Colonic mucosa (tissue), 4 donors: Measurements from ENCODE around the gene PRDX5. TPM values are rescaled to one million over a fixed set of nuclear protein-coding genes. Genes with fewer than 3 reads are reported as not detected.
A peak's percentile ranks its signal among the peaks of the same experiment; 100 is the strongest.

ENCODE experiments used
- DNase-seq: peaks from one replicate; pipeline ENCODE4 v3.0.0-alpha.2; 2020
- H3K27ac ChIP-seq: fragments of 200-600 bp; one replicate; pipeline ENCODE4 v1.8.0; 2021
- H3K27me3 ChIP-seq: fragments of 200-600 bp; one replicate; pipeline ENCODE4 v1.8.0; 2021
- H3K36me3 ChIP-seq: fragments of 200-600 bp; one replicate; pipeline ENCODE4 v1.8.0; 2021
- H3K4me1 ChIP-seq: fragments of 200-600 bp; one replicate; pipeline ENCODE4 v1.8.0; 2021; ENCODE audit warnings: mild to moderate bottlenecking
- H3K4me3 ChIP-seq: fragments of 200-600 bp; one replicate; pipeline ENCODE4 v1.8.0; 2021
- H3K9ac ChIP-seq, 2 donors: one replicate each; pipeline ENCODE4 v1.7.0; 2013; ENCODE audit warnings: control low read depth in 2 of 2, low read depth in 2 of 2, low read length in 2 of 2
- H3K9me3 ChIP-seq: fragments of 200-600 bp; one replicate; pipeline ENCODE4 v1.8.0; 2021
- CTCF ChIP-seq: fragments of 200-600 bp; IDR thresholded peaks from one replicate; pipeline ENCODE4 v1.8.0; 2022; ENCODE audit warnings: antibody characterized with exemption, mild to moderate bottlenecking
- intact Hi-C: fragments of 100-400 bp; cut with DNase I; formaldehyde crosslinking; loops from one replicate; pipeline ENCODE4 v1.14.1; 2022
- total RNA-seq, 2 donors: library from RNA; stranded (reverse); fragmentation: NEBNext Ultra II Directional in 1 of 2; extraction: Animal tissue kit (Norgen Biotek cat#: 25700) in 1 of 2; gene quantifications; one replicate each; pipeline ENCODE4 v1.2.1, GENCODE V29; 2021
- donor health status: healthy.
- donor health status: DM: no; HTN: no; CAD: no.
- donor health status: DM: no; HTN: no; CAD: no.

The PRDX5 gene
- 100 to 1,000 TPM; 301 to 425 TPM for total RNA-seq

- Histone ChIP-seq H3K4me3 (peak within 1 kb of the TSS; percentile 76), H3K36me3 (no peaks in the 10 kb centered on the region), H3K4me1 (peaks cover 22% of the 10 kb centered on the region), H3K27me3 (no peaks in the 10 kb centered on the region), H3K9me3 (no peaks in the 10 kb centered on the region), H3K27ac (peak within 1 kb of the TSS; percentile 99), H3K9ac (peak within 1 kb of the TSS; percentile 87 to 97)
- peak; percentile 24 for TF ChIP-seq CTCF
- DNase-seq: peak; percentile 96
- intact Hi-C loops: loop anchor here (5.0 kb wide), 1 partner anchor 39 kb away; the partner anchor contains the start of gene RPS6KA4
Observed at GRCh38 chr11:64317961-64318765, at the start of gene PRDX5. Gene PRDX5, plus strand, starts transcription at chr11:64318121. Its CDS starts 95 bp downstream, at chr11:64318216.

GRCh38 chr11:64268893-64269539 lies 48.9 kb upstream of the PRDX5 start:
- Histone ChIP-seq H3K9me3 (no peaks in the 10 kb centered on the region), H3K4me3 (peak overlapping the region; percentile 67), H3K9ac (peak overlapping the region; percentile 80 to 94), H3K4me1 (peaks cover 27% of the 10 kb centered on the region), H3K27ac (peak overlapping the region; percentile 98), H3K36me3 (peaks cover 16% of the 10 kb centered on the region), H3K27me3 (no peaks in the 10 kb centered on the region)
- TF ChIP-seq CTCF: no peak
- intact Hi-C loops: loop anchor here (2.0 kb wide), 1 partner anchor 34 kb away; no protein-coding TSS in a partner anchor
- DNase-seq: peak; percentile 71

GRCh38 chr11:64269540-64270220 lies 48.2 kb upstream of the PRDX5 start:
- H3K9ac ChIP-seq: peak overlapping the region; percentile 80 to 94
- peaks cover 10% of the 10 kb centered on the region for H3K36me3 ChIP-seq
- peak overlapping the region; percentile 98 for H3K27ac ChIP-seq
- peak overlapping the region; percentile 67 for H3K4me3 ChIP-seq
- H3K9me3 ChIP-seq: no peaks in the 10 kb centered on the region
- DNase-seq: peak; percentile 97
- no peak for TF ChIP-seq CTCF
- intact Hi-C loops: loop anchor here (2.0 kb wide), 1 partner anchor 33 kb away; no protein-coding TSS in a partner anchor
- no peaks in the 10 kb centered on the region for H3K27me3 ChIP-seq
- H3K4me1 ChIP-seq: peaks cover 27% of the 10 kb centered on the region

- DNase-seq: no peak
- Histone ChIP-seq H3K9me3 (no peaks in the 10 kb centered on the region), H3K4me1 (peaks cover 11% of the 10 kb centered on the region), H3K36me3 (no peaks in the 10 kb centered on the region), H3K27ac (no peak overlapping the region), H3K9ac (no peak overlapping the region), H3K4me3 (no peak overlapping the region), H3K27me3 (no peaks in the 10 kb centered on the region)
- intact Hi-C loops: no loop called here
- TF ChIP-seq CTCF: no peak
Observed at GRCh38 chr11:64275031-64275800, 42.7 kb upstream of the PRDX5 start.

GRCh38 chr11:64275841-64276240 lies 42.1 kb upstream of the PRDX5 start:
- H3K27ac ChIP-seq: no peak overlapping the region
- intact Hi-C loops: no loop called here
- no peaks in the 10 kb centered on the region for H3K9me3 ChIP-seq
- TF ChIP-seq CTCF: no peak
- H3K4me1 ChIP-seq: peaks cover 11% of the 10 kb centered on the region
- no peaks in the 10 kb centered on the region for H3K36me3 ChIP-seq
- no peak overlapping the region for H3K4me3 ChIP-seq
- H3K9ac ChIP-seq: no peak overlapping the region
- no peak for DNase-seq
- no peaks in the 10 kb centered on the region for H3K27me3 ChIP-seq
